GM12872 (cell line): Measurements from ENCODE around the gene FREM2.

ENCODE experiments used
- CTCF ChIP-seq: IDR thresholded peaks from 3 replicates; pipeline ENCODE4 v1.5.1; 2011; ENCODE audit warnings: low read depth, mild to moderate bottlenecking, low read length, moderate library complexity; ENCODE audit not compliant: insufficient read depth

FREM2 gene

GRCh38 chr13:38914070-38914469 lies 227.2 kb downstream of the FREM2 start:
- TF ChIP-seq CTCF: no peak

GRCh38 chr13:38921081-38921480 lies 234.2 kb downstream of the FREM2 start:
- TF ChIP-seq CTCF: no peak

GRCh38 chr13:38922170-38922569 lies 235.3 kb downstream of the FREM2 start:
- no peak for TF ChIP-seq CTCF

- no peak for TF ChIP-seq CTCF
These were observed 246.9 kb downstream of the FREM2 start for GRCh38 chr13:38933786-38934185.
